HG03378 (cell line): Measurements from ENCODE around the gene SPINK5.

ENCODE experiments used
- ATAC-seq: cut with Tn5 transposase; IDR thresholded peaks from one replicate; pipeline ENCODE4 v1.9.1; 2021; ENCODE audit warnings: mild to moderate bottlenecking, moderate library complexity; ENCODE audit not compliant: unreplicated experiment

Gene SPINK5

DNA sequence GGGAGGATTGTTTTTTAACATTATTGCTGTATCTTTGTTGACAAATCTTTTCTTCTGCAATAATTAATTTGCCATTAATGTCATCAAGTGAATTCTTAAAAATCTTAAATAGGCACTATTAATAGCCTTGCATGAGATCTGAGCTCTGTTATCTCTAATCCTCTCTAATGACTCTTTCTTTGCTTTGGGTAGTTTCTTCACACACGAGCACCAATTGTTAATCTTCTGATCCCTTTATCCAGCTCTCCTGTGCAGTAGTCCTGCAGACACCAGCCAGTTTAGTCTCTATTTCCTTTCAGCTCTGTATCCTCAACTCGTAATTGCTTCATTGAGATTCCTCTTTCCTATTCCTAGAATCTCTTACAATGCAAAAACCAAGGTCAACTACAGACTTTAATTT, 112.7 kb downstream of the SPINK5 start:
- ATAC-seq = no peak

DNA sequence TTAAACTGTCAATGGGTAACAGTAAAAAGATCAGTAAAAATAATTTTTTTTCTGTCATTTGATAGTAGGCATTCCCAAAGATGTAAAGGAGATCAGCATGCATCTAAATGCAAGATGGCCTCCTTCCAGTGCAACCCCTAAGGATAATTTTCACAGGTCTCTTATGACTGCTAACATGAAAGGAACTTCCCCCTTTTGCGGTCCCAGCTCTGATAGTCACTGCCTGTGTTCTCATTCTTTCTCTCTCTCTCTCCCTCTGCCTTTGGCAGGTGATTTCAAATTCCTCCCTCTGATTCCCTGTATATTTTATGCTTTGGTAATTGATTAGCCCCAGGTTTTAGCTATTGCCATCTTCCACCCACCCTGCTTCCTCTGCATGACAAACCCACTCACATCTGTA, 113.4 kb downstream of the SPINK5 start:
- no peak for ATAC-seq

DNA sequence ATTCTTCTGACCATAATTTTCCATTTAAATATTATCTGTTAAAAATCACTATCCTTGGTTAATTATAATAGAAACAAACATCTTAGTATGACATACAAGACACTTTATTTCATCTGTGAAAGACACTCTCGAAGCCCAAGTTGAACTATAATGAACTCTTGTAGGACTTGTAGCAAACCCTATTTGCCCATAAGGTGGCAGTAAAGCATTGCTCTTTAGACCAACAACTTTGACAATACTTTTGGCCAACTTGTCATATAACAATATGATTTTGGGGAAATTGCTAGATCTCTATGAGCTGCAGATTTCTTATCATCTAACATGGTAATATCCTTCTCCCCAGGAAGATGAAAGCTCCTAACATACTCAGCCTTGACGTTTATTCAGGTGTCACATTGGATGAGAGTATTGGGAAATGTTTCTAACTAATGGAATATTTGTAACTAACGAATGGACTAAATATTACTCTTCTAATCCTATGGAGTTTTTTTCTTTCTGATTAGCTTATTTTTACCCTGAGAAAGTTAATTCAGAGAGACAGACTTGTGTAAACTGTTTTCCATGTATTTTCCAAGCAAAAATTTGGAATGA, 115.5 kb downstream of the SPINK5 start:
- ATAC-seq = peak; percentile 81

DNA sequence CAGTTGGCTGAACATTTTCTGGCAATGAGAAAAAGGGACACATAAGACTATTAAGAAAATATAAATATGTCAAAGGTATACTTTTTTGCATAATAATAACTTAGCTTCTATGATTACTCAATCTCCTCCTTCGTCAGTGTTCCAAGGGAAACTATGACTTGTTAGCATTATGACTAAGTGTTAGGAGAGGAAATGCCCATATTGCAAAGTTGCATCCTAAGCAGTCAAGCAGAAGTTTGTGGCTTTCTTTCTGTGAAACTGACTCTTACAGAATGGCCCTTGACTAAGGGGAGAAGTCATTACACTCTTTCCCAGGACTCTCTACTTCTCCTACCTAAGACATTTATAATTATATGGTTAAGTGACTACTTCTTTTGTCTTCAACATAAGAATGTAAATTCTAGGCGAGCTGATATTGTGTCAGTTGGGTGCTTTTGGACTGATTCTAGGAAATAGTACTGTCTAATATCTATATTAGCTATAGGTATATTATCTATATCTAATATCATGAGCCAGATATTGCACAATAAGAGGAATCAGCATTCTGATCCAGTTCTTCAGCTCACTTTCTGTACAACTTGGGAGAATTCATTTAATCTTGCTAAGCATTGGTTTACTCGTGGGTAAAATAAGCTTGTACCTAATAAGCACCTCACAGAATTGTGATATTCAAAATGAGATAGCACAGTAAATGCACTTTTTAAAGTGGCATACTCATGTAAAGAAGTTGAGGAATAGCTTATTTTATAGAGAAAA, 122.6 kb downstream of the SPINK5 start:
- ATAC-seq = peak; percentile 89
